GM18867 (cell line): ENCODE data around the gene SMARCC2.
A peak's percentile ranks its signal among the peaks of the same experiment; 100 is the strongest.
"Not testable (repeated sequence)": the region's sequence is repeated elsewhere in the genome, so short reads cannot be mapped to it uniquely, and the experiment has no call there.

Experiments used
- ATAC-seq: cut with Tn5 transposase; IDR thresholded peaks from one replicate; pipeline ENCODE4 v1.9.1; 2021; ENCODE audit warnings: mild to moderate bottlenecking, moderate library complexity; ENCODE audit not compliant: unreplicated experiment

Gene SMARCC2

GRCh38 chr12:56126732-56127239 is 62.5 kb downstream of the SMARCC2 start:
- no peak for ATAC-seq

- no peak for ATAC-seq
Measured at GRCh38 chr12:56124133-56124532, 65.2 kb downstream of the SMARCC2 start.

DNA sequence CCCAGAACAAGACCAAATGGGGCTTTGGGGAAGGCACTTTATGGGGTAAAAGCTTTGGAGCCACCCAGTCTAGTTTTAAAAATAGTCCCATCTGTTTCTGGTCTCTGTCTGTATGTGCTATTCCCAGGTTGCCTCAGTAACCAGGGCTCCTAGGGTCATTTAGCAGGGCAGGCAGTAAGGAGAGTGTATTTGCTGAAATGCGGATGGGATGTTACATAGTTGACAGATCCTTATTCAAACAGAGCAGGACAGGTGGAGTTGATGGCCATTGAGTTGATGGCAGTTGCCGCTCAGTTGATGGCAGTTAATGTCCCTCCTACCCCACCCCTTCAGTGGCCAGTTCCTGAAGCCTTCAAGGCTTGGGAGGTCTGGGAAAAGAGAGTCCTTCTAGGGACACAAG is 66.6 kb downstream of the SMARCC2 start:
- ATAC-seq, result no peak

DNA sequence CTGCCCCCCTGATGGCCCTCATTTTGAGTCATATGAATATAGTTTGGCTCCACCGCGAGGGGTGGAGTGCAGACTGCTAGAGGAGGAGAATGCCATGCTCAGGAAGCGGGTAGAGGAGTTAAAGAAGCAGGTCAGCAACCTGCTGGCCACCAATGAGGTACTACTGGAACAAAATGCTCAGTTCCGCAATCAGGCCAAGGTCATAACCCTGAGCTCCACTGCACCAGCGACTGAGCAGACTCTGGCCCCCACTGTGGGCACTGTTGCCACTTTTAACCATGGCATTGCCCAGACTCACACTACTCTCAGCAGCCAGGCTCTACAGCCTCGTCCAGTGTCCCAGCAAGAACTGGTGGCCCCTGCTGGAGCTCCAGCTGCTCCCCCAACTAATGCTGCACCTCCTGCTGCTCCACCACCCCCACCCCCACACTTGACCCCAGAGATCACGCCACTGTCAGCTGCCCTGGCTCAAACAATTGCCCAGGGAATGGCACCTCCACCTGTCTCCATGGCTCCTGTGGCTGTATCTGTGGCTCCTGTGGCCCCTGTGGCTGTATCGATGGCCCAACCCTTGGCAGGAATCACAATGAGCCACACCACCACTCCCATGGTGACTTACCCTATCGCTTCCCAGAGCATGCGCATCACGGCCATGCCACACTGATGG is 67.9 kb downstream of the SMARCC2 start:
- ATAC-seq, result no peak

DNA sequence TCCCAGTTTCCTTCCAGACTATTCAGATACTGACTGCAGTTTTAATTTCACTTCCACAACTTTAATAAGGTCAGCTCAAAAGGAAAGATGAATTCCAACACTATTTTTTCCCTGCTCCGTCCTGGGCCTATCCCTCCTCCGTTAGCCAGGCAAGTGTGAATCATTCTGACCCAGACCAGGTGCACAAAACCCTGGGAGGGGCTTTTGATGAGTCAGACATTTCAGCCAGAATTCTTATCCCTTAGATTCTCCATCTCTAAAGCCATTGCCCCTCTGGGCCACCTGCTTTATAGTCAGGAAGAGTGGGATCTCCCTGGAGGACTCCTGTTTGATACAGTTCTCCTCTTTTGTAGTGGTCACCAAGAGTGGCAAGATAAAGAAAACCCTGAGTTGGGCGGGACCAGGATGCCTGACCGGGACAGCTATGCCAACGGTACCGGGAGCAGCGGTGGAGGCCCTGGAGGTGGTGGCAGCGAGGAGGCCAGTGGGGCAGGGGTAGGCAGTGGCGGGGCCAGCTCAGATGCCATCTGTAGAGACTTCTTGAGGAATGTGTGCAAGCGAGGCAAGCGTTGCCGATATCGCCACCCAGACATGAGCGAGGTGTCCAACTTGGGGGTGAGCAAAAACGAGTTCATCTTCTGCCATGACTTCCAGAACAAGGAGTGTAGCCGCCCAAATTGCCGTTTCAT is 69.0 kb downstream of the SMARCC2 start:
- ATAC-seq, result no peak

- ATAC-seq, result no peak
Measured at GRCh38 chr12:56119361-56119796, 69.9 kb downstream of the SMARCC2 start.

- peak; percentile 9 for ATAC-seq
Measured at GRCh38 chr12:56118688-56119357, 70.5 kb downstream of the SMARCC2 start.

GRCh38 chr12:56117778-56118687 is 71.2 kb downstream of the SMARCC2 start, which contains the start of gene ZC3H10:
Gene ZC3H10 (plus strand): TSS chr12:56118266. CDS start chr12:56120563, 2,297 bp downstream.
- ATAC-seq, result peak; percentile 82

GRCh38 chr12:56117082-56117706 is 72.1 kb downstream of the SMARCC2 start:
- not testable (repeated sequence) for ATAC-seq

DNA sequence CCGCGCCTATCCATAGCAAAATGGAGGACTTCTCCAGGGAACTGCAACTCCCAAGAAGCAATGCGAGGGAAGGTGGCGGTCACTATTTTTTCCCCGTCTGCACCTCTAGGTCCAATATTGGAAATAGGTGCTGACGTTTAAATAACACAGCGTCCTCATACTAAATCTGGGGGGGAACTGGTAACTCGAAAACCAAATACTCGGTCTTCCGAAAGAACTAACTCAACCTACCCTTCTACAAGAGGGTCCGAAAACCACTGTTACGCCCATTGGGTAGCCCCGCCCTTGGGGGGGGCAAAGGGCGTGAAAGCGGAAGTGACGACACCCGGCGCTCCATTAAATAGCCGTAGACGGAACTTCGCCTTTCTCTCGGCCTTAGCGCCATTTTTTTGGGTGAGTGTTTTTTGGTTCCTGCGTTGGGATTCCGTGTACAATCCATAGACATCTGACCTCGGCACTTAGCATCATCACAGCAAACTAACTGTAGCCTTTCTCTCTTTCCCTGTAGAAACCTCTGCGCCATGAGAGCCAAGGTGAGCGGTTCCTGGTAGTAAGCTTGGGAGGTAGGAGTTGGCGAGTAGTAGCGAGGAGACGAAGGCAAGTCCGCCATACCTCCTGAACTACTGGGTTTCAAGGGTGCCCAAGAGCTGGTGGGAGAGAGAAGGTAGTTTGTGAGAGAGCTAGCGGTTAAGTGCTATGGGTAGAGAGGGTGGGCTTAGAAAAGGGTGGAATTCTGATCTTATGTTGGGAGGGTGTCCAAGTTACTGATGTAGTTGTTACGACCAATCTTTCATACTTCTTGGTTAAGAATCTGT is 72.8 kb downstream of the SMARCC2 start, which contains the start of gene RPL41:
Gene RPL41 (plus strand): TSS at position 367 of the 815 bp plus-strand sequence.
- ATAC-seq, result peak; percentile 44

- ATAC-seq, result no peak
Measured at GRCh38 chr12:56115329-56115728, 74.0 kb downstream of the SMARCC2 start.

- no peak for ATAC-seq
Measured at GRCh38 chr12:56114084-56114483, 75.2 kb downstream of the SMARCC2 start.
